GM12878 (cell line): Measurements from ENCODE around the gene FAM9B. TPM values are rescaled to one million over a fixed set of nuclear protein-coding genes. Genes with fewer than 3 reads are reported as not detected.

Experiments used
- ATAC-seq: fragments of 200-7000 bp; cut with Tn5 transposase; 3 replicates; pipeline ENCODE4 v1.9.1; 2020; ENCODE audit warnings: mild to moderate bottlenecking, moderate library complexity
- BruUV-seq: library from RNA; stranded (reverse); fragments of 400-500 nt; replicated peaks from 2 replicates; lab custom pipeline; 2021; lab: Mats Ljungman, UMichigan
- CTCF ChIA-PET: fragments of 300-600 bp; sonication (Branson Sonifier 250); formaldehyde crosslinking; extraction: SDS; loops from one replicate; lab custom pipeline; 2021; ENCODE audit warnings: inconsistent platforms; lab: Yijun Ruan, JAX
- POLR2A ChIA-PET: fragments of 350-600 bp; formaldehyde crosslinking; extraction: SDS; loops from one replicate; lab custom pipeline; 2021; ENCODE audit warnings: inconsistent platforms; lab: Charles Lee
- RAD21 ChIA-PET: fragments of 300-600 bp; sonication (Branson Sonifier 250); formaldehyde crosslinking; loops from one replicate; lab custom pipeline; 2023; ENCODE audit warnings: antibody characterized with exemption; ENCODE audit not compliant: unreplicated experiment; lab: Charles Lee
- SMC1A ChIA-PET: fragments of 300-600 bp; sonication (Branson Sonifier 250); formaldehyde crosslinking; loops from one replicate; lab custom pipeline; 2023; ENCODE audit not compliant: unreplicated experiment, uncharacterized antibody; lab: Charles Lee
- DNase-seq: peaks from one replicate; pipeline ENCODE4 v3.0.0-alpha.2; 2011; ENCODE audit warnings: low read depth, low spot score
- FAIRE-seq: peaks from 3 replicates; lab custom pipeline; 2011; peaks lifted over from hg19 to GRCh38; lab: Jason Lieb, UNC
- H2AFZ ChIP-seq: 2 replicates; pipeline ENCODE4 v1.6.0; 2011; ENCODE audit warnings: low read depth, low read length, control low read depth; ENCODE audit not compliant: control insufficient read depth
- H3K27ac ChIP-seq: 2 replicates; pipeline ENCODE4 v1.5.1; 2011; ENCODE audit warnings: control low read depth; ENCODE audit not compliant: control insufficient read depth, insufficient read depth
- H3K27me3 ChIP-seq, 2 experiments: replicated peaks in 1 of 2; 2 replicates each; pipeline versions ENCODE4 v1.6.0 to v1.6.1; 2011; ENCODE audit warnings: low read length in 1 of 2; ENCODE audit not compliant: control insufficient read depth in 2 of 2, insufficient read depth in 2 of 2
- H3K36me3 ChIP-seq, 2 experiments: 2 replicates each; pipeline ENCODE4 v1.5.1; 2011; ENCODE audit warnings: low read length in 1 of 2; ENCODE audit not compliant: control insufficient read depth in 2 of 2, insufficient read depth in 2 of 2
- H3K4me1 ChIP-seq: 2 replicates; pipeline ENCODE4 v1.6.1; 2011; ENCODE audit warnings: mild to moderate bottlenecking, low read length, moderate library complexity, mixed read lengths; ENCODE audit not compliant: control insufficient read depth, insufficient read depth
- H3K4me2 ChIP-seq: 2 replicates; pipeline ENCODE4 v1.6.0; 2011; ENCODE audit warnings: control low read depth; ENCODE audit not compliant: control insufficient read depth, insufficient read depth
- H3K4me3 ChIP-seq: fragments of 200-600 bp; sonication (generic); 2 replicates; pipeline ENCODE4 v1.5.1; 2016
- H3K79me2 ChIP-seq: 2 replicates; pipeline ENCODE4 v1.6.0; 2011; ENCODE audit warnings: low read length; ENCODE audit not compliant: control insufficient read depth, insufficient read depth
- H3K9ac ChIP-seq: 2 replicates; pipeline ENCODE4 v1.8.0; 2011; ENCODE audit warnings: low read length, control low read depth, mixed read lengths; ENCODE audit not compliant: control insufficient read depth, insufficient read depth
- H3K9me3 ChIP-seq: replicated peaks from 3 replicates; pipeline ENCODE4 v1.5.1; 2011; ENCODE audit warnings: mild to moderate bottlenecking, low read length; ENCODE audit not compliant: control insufficient read depth, insufficient read depth
- H4K20me1 ChIP-seq: 2 replicates; pipeline ENCODE4 v1.6.0; 2011; ENCODE audit not compliant: control insufficient read depth, insufficient read depth
- BACH1 ChIP-seq: fragments of 450-650 bp; IDR thresholded peaks from 2 replicates; pipeline ENCODE4 v1.6.1; 2017; ENCODE audit warnings: mild to moderate bottlenecking, borderline replicate concordance
- CBFB ChIP-seq: IDR thresholded peaks from 2 replicates; pipeline ENCODE4 v1.6.1; 2016; ENCODE audit warnings: antibody characterized with exemption, low read depth
- CREB1 ChIP-seq: IDR thresholded peaks from 2 replicates; pipeline ENCODE4 v1.6.1; 2012; ENCODE audit warnings: low read depth, mild to moderate bottlenecking, inconsistent platforms
- HDGF ChIP-seq: fragments of 450-650 bp; IDR thresholded peaks from 2 replicates; pipeline ENCODE4 v1.6.1; 2016; ENCODE audit warnings: antibody characterized with exemption
- IKZF1 ChIP-seq: fragments of 450-650 bp; conservative IDR thresholded peaks from 2 replicates; pipeline ENCODE4 v1.6.1; 2017; ENCODE audit warnings: antibody characterized with exemption, mild to moderate bottlenecking
- MEF2B ChIP-seq: fragments of 450-650 bp; IDR thresholded peaks from 2 replicates; pipeline ENCODE4 v1.6.1; 2018; ENCODE audit warnings: mild to moderate bottlenecking, moderate library complexity; ENCODE audit not compliant: partially characterized antibody, poor library complexity, severe bottlenecking
- RB1 ChIP-seq: fragments of 450-650 bp; formaldehyde crosslinking; IDR thresholded peaks from 2 replicates; pipeline ENCODE4 v1.6.1; 2017; ENCODE audit warnings: mild to moderate bottlenecking, borderline replicate concordance
- SREBF1 ChIP-seq: IDR thresholded peaks from 2 replicates; pipeline ENCODE4 v1.6.1; 2012; ENCODE audit warnings: mild to moderate bottlenecking, low read length
- TCF12 ChIP-seq: IDR thresholded peaks from 2 replicates; pipeline ENCODE4 v1.6.1; 2011; ENCODE audit warnings: low read depth, mild to moderate bottlenecking, low read length
- USF2 ChIP-seq: IDR thresholded peaks from 2 replicates; pipeline ENCODE4 v1.6.1; 2011; ENCODE audit warnings: low read depth, low read length, improper control_type of control experiment, borderline replicate concordance
- ZSCAN29 ChIP-seq: fragments of 450-650 bp; IDR thresholded peaks from 2 replicates; pipeline ENCODE4 v1.6.1; 2017; ENCODE audit warnings: mild to moderate bottlenecking, moderate library complexity
- WGBS: methylation state at CpG from one replicate; pipeline ENCODE4 v1.1.6; 2016; ENCODE audit warnings: low lambda C conversion rate; ENCODE audit not compliant: insufficient replicate concordance, insufficient coverage; ENCODE audit errors: missing lambda C conversion rate; 5-methylcytosine and 5-hydroxymethylcytosine counted together
- in situ Hi-C: fragments of 300-500 bp; cut with MboI; formaldehyde crosslinking; loops from 9 replicates; pipeline ENCODE4 v1.14.3; 2018; ENCODE audit warnings: mixed read lengths
- intact Hi-C: fragments of 100-400 bp; cut with micrococcal nuclease; formaldehyde crosslinking; loops from one replicate; pipeline ENCODE4 v1.14.2; 2022; ENCODE audit not compliant: unreplicated experiment
- polyA plus RNA-seq, 11 experiments: library from polyadenylated mRNA; depleted of rRNA in 4 of 11; unstranded in 6 of 11; stranded (reverse) in 5 of 11; fragments of >200 nt; fragmentation: Nextera tagmentation in 4 of 11; fragmentation: Illumina TruSeq in 1 of 11; extraction: Ambion mirVana in 4 of 11; extraction: Trizol in 1 of 11; gene quantifications; 1 replicate in 1 of 11; 2 replicates in 10 of 11; pipeline versions ENCODE4 v1.2.1 to v1.2.3, GENCODE V29; 2011 to 2016; ENCODE audit warnings: inconsistent platforms in 2 of 11, missing spikeins in 2 of 11, low read depth in 1 of 11
- total RNA-seq, 4 experiments: library from RNA; depleted of rRNA in 3 of 4; stranded (reverse); fragments of >200 nt in 3 of 4; fragmentation: Illumina TruSeq in 1 of 4; extraction: Trizol in 1 of 4; gene quantifications; 2 replicates each; pipeline versions ENCODE4 v1.2.1 to v1.2.3, GENCODE V29; 2013 to 2021
- TF ChIP-seq, protein P1 (sequence below): fragments of 450-650 bp; formaldehyde crosslinking; IDR thresholded peaks from 2 replicates; pipeline ENCODE4 v1.4.0; 2020; ENCODE audit warnings: mild to moderate bottlenecking, moderate library complexity
- TF ChIP-seq, protein P2 (sequence below): fragments of 450-650 bp; IDR thresholded peaks from 2 replicates; pipeline ENCODE4 v1.6.1; 2017; ENCODE audit warnings: mild to moderate bottlenecking, moderate library complexity
- TF ChIP-seq, protein P3 (sequence below): fragments of 450-650 bp; IDR thresholded peaks from 2 replicates; pipeline ENCODE4 v1.6.1; 2018; ENCODE audit warnings: mild to moderate bottlenecking, low read depth, moderate library complexity; ENCODE audit not compliant: partially characterized antibody

Gene FAM9B
- total and polyA plus RNA-seq, 10 of the 15 experiments (the other 5 are each of a cell fraction or from before 2014, with no cell fraction given) = not detected

DNA sequence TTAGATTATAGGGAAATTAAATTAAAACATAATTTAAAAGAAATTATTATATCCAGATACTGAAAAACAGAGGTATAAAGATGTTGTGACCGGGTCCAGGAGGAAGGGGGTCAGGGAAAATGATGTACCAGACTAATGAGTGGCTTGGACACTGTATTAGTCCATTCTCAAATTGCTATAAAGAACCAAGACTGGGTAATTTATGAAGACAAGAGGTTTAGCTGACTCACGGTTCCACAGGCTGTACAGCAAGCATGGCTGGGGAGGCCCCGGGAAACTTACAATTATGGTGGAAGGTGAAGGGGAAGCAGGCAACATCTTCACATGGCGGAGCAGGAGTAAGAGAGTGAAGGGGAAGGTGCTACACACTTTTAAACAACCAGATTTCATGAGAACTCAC is 3.4 kb upstream of the FAM9B start:
- no peak for ATAC-seq
- TF ChIP-seq, protein P1, sequence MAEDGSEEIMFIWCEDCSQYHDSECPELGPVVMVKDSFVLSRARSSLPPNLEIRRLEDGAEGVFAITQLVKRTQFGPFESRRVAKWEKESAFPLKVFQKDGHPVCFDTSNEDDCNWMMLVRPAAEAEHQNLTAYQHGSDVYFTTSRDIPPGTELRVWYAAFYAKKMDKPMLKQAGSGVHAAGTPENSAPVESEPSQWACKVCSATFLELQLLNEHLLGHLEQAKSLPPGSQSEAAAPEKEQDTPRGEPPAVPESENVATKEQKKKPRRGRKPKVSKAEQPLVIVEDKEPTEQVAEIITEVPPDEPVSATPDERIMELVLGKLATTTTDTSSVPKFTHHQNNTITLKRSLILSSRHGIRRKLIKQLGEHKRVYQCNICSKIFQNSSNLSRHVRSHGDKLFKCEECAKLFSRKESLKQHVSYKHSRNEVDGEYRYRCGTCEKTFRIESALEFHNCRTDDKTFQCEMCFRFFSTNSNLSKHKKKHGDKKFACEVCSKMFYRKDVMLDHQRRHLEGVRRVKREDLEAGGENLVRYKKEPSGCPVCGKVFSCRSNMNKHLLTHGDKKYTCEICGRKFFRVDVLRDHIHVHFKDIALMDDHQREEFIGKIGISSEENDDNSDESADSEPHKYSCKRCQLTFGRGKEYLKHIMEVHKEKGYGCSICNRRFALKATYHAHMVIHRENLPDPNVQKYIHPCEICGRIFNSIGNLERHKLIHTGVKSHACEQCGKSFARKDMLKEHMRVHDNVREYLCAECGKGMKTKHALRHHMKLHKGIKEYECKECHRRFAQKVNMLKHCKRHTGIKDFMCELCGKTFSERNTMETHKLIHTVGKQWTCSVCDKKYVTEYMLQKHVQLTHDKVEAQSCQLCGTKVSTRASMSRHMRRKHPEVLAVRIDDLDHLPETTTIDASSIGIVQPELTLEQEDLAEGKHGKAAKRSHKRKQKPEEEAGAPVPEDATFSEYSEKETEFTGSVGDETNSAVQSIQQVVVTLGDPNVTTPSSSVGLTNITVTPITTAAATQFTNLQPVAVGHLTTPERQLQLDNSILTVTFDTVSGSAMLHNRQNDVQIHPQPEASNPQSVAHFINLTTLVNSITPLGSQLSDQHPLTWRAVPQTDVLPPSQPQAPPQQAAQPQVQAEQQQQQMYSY (CRISPR knock-in tag) = no peak
- TF ChIP-seq TCF12 (no peak), BACH1 (no peak), MEF2B (no peak), USF2 (no peak), IKZF1 (no peak), HDGF (no peak), ZSCAN29 (no peak), CBFB (no peak), RB1 (no peak), CREB1 (no peak), SREBF1 (no peak)
- TF ChIP-seq, protein P2, sequence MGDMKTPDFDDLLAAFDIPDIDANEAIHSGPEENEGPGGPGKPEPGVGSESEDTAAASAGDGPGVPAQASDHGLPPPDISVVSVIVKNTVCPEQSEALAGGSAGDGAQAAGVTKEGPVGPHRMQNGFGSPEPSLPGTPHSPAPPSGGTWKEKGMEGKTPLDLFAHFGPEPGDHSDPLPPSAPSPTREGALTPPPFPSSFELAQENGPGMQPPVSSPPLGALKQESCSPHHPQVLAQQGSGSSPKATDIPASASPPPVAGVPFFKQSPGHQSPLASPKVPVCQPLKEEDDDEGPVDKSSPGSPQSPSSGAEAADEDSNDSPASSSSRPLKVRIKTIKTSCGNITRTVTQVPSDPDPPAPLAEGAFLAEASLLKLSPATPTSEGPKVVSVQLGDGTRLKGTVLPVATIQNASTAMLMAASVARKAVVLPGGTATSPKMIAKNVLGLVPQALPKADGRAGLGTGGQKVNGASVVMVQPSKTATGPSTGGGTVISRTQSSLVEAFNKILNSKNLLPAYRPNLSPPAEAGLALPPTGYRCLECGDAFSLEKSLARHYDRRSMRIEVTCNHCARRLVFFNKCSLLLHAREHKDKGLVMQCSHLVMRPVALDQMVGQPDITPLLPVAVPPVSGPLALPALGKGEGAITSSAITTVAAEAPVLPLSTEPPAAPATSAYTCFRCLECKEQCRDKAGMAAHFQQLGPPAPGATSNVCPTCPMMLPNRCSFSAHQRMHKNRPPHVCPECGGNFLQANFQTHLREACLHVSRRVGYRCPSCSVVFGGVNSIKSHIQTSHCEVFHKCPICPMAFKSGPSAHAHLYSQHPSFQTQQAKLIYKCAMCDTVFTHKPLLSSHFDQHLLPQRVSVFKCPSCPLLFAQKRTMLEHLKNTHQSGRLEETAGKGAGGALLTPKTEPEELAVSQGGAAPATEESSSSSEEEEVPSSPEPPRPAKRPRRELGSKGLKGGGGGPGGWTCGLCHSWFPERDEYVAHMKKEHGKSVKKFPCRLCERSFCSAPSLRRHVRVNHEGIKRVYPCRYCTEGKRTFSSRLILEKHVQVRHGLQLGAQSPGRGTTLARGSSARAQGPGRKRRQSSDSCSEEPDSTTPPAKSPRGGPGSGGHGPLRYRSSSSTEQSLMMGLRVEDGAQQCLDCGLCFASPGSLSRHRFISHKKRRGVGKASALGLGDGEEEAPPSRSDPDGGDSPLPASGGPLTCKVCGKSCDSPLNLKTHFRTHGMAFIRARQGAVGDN = no peak
- TF ChIP-seq, protein P3, sequence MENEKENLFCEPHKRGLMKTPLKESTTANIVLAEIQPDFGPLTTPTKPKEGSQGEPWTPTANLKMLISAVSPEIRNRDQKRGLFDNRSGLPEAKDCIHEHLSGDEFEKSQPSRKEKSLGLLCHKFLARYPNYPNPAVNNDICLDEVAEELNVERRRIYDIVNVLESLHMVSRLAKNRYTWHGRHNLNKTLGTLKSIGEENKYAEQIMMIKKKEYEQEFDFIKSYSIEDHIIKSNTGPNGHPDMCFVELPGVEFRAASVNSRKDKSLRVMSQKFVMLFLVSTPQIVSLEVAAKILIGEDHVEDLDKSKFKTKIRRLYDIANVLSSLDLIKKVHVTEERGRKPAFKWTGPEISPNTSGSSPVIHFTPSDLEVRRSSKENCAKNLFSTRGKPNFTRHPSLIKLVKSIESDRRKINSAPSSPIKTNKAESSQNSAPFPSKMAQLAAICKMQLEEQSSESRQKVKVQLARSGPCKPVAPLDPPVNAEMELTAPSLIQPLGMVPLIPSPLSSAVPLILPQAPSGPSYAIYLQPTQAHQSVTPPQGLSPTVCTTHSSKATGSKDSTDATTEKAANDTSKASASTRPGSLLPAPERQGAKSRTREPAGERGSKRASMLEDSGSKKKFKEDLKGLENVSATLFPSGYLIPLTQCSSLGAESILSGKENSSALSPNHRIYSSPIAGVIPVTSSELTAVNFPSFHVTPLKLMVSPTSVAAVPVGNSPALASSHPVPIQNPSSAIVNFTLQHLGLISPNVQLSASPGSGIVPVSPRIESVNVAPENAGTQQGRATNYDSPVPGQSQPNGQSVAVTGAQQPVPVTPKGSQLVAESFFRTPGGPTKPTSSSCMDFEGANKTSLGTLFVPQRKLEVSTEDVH = no peak

More for the DNA sequence above, 3.4 kb upstream of the FAM9B start:
- intact Hi-C loops (no loop called here), in situ Hi-C loops (no loop called here)
- H4K20me1 ChIP-seq = no peaks in the 10 kb centered on the region
- no peaks in the 10 kb centered on the region; a peak in 1 of 4 replicates for H3K27me3 ChIP-seq
- H3K4me2 ChIP-seq = no peak overlapping the region
- H3K79me2 ChIP-seq = no peaks in the 10 kb centered on the region
- ChIA-PET RAD21 (no interaction called here), CTCF (no interaction called here), POLR2A (no interaction called here), SMC1A (no interaction called here)
- no peak overlapping the region for H3K27ac ChIP-seq
- H3K4me3 ChIP-seq = no peak overlapping the region
- WGBS = 23% methylated on average over 4 of the region's 4 CpGs
- BruUV-seq = no TSS peak
- no peaks in the 10 kb centered on the region for H3K9me3 ChIP-seq
- no peak overlapping the region for H2AFZ ChIP-seq
- H3K4me1 ChIP-seq = no peaks in the 10 kb centered on the region
- FAIRE-seq (no peak), DNase-seq (no peak)
- no peak overlapping the region for H3K9ac ChIP-seq
- H3K36me3 ChIP-seq = no peaks in the 10 kb centered on the region
